GM21526 (cell line): Measurements from ENCODE around the gene ELOA2.
"Not testable (repeated sequence)": the region's sequence is repeated elsewhere in the genome, so short reads cannot be mapped to it uniquely, and the experiment has no call there.

Experiments used
- ATAC-seq: cut with Tn5 transposase; IDR thresholded peaks from one replicate; pipeline ENCODE4 v1.9.1; 2021; ENCODE audit warnings: moderate library complexity; ENCODE audit not compliant: unreplicated experiment, low FRiP score

Gene ELOA2

DNA sequence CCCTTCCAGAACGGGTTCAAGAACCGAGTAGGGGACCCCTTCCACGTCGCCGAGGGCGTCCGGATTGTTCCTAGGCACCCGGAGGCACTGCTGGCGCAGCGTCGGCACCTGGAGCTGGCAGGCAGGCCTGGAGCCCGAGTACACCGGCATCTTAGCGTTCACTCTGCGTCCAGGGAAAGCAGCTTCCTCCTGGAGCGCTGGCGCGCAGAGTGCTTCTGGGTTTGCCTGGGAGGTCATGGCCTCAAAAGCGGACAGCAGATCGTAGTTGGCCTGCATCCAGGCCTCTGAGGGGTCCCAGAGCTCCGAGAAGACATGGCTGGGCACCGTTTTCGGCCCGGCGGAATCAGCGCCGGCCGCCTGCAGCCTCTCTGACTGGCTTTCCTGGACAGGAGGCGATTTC lies 12.6 kb downstream of the ELOA2 start:
- ATAC-seq: not testable (repeated sequence)

DNA sequence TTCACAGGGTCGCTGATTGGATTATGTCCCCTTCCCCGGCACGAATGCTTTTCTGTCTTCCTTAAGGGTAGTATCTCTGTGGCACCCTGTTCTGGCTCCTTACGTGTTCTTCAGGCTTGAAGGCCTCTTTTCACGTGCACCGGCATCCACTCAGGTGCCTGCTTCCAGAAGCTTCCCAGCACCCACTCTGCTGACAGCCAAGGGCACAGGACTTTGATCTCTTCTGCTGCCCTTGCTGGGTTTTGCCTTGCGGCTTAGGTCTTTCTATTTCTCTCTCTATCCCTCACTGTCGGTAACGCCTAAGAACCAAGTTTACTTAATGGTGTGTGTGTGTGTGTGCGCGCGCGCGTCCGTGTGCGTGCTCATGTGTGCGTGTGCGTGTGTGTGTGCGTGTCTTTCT lies 14.7 kb downstream of the ELOA2 start:
- ATAC-seq: not testable (repeated sequence)

DNA sequence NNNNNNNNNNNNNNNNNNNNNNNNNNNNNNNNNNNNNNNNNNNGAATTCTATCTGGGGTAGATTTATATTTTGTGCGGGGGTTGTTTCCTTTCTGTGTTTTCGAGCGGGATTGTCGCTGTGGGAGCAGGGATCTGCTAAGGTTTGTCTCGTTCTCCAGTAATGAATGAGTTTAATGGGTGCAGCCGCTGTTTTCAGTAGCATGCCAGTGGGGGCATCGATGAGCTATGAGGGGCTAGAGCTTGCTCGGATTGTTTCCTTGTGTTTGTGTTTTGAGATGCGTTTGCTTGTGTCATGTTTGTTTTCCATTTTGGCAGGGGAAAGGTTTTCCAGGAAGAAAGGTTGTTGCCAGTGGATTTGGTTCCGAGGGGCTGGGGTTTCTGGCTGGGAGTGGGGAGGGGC lies 15.6 kb downstream of the ELOA2 start:
- ATAC-seq: not testable (repeated sequence)
